ENCODE data around the gene SYT3.

DNA sequence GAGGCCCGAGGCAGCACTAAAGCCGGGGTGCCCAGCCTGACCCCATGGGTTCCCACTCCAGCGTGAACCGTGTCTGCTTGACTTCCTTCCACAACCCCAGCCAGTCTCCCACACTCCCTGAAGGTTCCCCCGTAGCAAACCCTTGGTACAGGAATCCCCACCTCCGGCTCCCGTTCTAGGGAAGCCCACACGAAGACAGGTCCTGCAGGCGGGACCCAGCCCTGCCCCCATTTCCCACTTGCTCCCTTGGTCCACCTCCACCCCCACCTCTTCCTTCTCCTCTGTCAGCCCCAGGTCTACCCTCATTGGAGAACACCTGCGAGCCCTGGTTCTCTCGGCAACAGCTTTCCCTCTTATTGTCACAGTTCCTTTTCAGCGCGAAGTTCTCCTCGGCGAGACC is 33.4 kb upstream of the SYT3 start:
- TF ChIP-seq, protein P1, sequence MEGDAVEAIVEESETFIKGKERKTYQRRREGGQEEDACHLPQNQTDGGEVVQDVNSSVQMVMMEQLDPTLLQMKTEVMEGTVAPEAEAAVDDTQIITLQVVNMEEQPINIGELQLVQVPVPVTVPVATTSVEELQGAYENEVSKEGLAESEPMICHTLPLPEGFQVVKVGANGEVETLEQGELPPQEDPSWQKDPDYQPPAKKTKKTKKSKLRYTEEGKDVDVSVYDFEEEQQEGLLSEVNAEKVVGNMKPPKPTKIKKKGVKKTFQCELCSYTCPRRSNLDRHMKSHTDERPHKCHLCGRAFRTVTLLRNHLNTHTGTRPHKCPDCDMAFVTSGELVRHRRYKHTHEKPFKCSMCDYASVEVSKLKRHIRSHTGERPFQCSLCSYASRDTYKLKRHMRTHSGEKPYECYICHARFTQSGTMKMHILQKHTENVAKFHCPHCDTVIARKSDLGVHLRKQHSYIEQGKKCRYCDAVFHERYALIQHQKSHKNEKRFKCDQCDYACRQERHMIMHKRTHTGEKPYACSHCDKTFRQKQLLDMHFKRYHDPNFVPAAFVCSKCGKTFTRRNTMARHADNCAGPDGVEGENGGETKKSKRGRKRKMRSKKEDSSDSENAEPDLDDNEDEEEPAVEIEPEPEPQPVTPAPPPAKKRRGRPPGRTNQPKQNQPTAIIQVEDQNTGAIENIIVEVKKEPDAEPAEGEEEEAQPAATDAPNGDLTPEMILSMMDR (IDR thresholded peaks at IDR 0.05; ENCODE audit: insufficient read depth, low read length), result no peak
- TF ChIP-seq, protein P2, sequence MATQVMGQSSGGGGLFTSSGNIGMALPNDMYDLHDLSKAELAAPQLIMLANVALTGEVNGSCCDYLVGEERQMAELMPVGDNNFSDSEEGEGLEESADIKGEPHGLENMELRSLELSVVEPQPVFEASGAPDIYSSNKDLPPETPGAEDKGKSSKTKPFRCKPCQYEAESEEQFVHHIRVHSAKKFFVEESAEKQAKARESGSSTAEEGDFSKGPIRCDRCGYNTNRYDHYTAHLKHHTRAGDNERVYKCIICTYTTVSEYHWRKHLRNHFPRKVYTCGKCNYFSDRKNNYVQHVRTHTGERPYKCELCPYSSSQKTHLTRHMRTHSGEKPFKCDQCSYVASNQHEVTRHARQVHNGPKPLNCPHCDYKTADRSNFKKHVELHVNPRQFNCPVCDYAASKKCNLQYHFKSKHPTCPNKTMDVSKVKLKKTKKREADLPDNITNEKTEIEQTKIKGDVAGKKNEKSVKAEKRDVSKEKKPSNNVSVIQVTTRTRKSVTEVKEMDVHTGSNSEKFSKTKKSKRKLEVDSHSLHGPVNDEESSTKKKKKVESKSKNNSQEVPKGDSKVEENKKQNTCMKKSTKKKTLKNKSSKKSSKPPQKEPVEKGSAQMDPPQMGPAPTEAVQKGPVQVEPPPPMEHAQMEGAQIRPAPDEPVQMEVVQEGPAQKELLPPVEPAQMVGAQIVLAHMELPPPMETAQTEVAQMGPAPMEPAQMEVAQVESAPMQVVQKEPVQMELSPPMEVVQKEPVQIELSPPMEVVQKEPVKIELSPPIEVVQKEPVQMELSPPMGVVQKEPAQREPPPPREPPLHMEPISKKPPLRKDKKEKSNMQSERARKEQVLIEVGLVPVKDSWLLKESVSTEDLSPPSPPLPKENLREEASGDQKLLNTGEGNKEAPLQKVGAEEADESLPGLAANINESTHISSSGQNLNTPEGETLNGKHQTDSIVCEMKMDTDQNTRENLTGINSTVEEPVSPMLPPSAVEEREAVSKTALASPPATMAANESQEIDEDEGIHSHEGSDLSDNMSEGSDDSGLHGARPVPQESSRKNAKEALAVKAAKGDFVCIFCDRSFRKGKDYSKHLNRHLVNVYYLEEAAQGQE (IDR thresholded peaks at IDR 0.05; ENCODE audit: insufficient replicate concordance, low read depth), result no peak
- no peak for TF ChIP-seq GABPA (IDR thresholded peaks at IDR 0.05; ENCODE audit: low read depth)

Measured in HL-60 (cell line).